GM18520 (cell line): ENCODE measurements around the gene COL6A2.
"Not testable (repeated sequence)": the region's sequence is repeated elsewhere in the genome, so short reads cannot be mapped to it uniquely, and the experiment has no call there.

ENCODE experiments used
- ATAC-seq: cut with Tn5 transposase; IDR thresholded peaks from one replicate; pipeline ENCODE4 v1.9.1; 2021; ENCODE audit not compliant: unreplicated experiment

COL6A2 gene

DNA sequence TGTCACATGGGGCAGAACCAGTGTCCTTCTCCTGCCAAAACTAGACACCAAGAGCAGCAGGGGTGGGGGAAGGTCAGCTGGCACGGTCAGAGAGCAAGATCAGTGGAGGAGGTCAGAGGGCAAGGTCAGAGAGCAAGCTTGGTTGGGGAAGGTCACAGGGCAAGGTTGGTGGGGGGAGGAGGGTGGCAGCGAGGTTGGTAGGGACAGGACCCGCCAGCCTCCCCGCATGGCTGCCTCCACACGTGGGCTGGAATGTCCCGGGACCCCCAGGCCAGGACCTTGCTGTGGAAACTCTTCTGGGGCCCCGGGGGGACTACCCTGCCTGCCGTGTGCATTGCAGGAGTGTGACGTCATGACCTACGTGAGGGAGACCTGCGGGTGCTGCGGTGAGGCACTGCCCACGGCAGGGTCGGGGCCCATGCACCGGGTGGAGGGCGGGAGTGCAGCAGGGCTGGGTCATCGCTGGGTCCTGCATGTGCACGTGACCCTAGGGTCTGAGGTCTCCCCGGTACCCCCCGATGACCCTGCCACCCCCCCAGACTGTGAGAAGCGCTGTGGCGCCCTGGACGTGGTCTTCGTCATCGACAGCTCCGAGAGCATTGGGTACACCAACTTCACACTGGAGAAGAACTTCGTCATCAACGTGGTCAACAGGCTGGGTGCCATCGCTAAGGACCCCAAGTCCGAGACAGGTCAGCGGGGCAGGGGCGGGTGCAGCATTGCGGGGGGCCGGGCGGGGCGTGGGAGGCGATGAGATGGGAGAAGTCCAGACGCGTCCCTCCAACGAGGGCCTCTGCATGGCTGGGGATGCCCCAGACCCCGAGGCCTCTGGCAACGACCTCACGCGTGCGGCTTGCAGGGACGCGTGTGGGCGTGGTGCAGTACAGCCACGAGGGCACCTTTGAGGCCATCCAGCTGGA lies 27.3 kb downstream of the COL6A2 start:
- ATAC-seq = no peak

DNA sequence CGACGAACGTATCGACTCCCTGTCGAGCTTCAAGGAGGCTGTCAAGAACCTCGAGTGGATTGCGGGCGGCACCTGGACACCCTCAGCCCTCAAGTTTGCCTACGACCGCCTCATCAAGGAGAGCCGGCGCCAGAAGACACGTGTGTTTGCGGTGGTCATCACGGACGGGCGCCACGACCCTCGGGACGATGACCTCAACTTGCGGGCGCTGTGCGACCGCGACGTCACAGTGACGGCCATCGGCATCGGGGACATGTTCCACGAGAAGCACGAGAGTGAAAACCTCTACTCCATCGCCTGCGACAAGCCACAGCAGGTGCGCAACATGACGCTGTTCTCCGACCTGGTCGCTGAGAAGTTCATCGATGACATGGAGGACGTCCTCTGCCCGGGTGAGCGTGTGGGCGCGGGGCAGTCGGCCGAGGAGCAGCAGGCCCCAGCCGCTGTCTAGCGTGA lies 28.0 kb downstream of the COL6A2 start:
- no peak for ATAC-seq

DNA sequence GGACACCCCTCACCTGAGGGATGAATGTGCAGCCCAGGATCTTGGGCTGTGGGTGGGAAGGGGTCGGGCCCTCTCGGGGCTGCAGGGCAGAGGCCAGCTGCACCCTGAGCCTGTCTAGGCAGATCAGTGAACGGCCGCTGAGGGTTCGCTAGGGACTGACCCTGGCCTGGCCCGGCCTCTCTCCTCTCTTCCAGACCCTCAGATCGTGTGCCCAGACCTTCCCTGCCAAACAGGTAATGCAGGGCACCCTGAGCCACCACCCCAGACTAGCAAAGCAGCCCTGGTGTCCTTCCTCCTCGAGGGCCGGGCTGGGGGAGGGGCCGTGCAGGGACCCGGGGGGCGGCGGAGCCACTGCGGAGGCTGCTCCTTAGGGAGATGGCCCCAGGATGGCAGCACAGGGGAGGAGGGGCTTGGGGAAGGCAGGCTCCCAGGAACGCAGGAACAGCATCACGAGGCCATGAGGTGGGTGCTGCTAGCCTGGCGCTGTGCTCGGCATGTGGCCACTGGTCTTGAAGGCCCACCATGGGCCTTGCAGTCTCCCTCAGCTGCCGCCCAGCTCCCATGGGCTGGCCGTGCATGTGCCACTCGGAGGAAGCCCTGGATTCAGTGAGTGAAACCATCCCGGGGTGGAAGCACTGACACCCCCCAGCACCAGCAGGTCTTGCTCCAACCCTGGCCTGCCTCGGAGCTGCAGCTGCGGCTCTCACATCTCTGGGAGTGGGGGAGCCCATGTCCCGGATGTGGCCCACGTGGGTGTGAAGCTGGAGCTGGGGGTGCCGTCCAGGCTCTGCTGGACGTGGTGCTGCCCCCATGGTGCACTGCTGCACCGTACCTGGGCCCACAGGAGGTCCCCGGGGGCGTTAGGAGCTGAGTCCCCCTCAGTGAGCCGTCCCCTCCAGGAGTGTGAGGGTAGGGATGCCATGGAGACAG lies 28.7 kb downstream of the COL6A2 start:
- no peak for ATAC-seq

DNA sequence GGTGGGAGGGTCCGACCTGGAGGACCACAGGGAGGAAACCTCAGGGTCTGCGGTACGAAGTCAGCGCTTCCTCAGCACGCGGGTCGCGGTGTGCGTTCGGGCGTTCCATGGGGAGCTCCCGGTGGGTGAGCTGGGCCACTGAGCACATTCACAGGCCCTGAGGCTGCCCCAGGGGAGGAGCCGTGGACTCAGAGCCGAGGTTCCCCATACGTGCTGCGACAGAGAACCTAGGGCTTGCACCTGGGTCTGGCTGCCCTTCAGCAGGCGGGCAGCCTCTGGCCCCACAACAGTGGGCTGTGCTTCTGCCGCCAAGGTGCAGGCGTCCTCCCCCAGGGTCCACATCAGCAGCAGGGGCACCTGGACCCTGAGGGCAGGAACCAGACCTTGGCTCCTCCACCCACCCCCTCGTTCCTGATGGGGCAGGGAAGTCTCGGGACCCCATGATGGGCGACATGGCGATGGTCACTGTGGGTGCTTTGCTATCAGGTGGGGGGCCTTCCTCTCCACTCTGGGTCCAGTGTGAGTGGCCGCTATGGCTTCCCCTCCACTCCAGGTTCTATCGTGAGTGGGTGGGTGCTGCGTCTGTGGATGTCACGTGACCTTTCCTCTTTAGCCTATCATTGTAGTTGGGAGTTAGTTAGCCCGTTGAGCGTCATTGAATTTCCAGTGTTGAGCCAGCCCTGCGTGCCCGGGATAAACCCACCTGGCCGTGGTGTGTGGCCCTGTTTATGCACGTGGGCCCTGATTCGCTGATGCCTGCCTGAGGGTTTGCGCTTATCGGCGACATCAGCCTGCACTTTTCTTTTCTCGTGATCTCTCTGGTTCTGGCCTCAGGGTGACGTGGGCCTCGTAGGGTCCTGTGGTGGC lies 29.6 kb downstream of the COL6A2 start:
- no peak for ATAC-seq

DNA sequence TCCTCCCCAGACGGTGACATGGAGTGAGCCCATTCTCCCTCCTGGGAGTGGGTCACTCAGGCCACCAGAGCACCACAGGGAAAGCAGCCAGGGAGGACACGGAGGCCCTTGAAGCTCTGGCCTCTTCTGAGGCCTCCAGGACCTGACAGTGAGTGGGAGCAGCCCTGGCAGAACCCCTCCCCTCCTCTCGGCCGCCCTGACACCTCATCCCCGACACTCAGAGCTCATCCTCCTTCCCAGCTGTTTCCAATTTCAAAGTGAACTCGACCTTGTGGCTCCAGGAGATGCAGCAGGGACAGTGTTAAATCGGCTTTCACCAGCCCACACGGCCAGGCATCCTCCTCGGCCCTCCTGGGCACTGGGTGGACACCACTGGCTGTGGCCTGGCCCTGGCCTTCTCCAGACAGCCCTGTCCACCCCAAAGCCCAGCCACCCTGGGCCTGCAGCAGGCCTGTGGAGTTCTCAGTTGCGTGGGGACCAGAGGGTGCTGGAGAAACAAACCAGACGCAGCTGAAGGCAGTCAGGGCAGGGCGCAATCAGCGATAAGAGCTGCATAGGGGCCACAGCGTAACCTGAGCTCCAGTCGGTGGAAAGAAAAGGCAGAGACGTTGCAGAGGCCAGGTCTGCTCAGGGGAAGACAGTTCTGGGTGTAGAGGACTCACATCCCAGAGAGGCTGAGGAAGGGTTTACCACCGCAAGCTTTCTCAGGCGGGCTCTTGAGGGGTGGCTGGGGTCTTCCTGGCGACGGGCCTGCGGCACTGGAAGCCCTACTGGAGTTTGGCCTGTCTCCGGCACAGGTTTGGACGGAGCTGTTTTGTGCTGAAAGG lies 30.4 kb downstream of the COL6A2 start:
- no peak for ATAC-seq

DNA sequence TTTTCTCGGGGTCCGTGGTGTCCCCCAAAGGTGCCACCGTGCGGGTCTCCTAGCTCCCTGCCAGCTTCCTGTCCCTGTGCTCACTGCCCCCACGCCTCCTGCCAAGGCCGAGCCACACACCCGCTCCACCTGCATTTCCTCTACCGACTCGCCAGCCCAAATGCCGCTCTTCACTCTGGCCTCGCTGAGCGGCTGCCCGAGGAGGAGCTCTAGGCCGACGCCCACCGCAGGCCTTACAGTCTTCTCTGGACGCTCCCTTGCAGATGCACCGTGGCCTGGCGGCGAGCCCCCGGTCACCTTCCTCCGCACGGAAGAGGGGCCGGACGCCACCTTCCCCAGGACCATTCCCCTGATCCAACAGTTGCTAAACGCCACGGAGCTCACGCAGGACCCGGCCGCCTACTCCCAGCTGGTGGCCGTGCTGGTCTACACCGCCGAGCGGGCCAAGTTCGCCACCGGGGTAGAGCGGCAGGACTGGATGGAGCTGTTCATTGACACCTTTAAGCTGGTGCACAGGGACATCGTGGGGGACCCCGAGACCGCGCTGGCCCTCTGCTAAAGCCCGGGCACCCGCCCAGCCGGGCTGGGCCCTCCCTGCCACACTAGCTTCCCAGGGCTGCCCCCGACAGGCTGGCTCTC lies 31.1 kb downstream of the COL6A2 start:
- no peak for ATAC-seq

DNA sequence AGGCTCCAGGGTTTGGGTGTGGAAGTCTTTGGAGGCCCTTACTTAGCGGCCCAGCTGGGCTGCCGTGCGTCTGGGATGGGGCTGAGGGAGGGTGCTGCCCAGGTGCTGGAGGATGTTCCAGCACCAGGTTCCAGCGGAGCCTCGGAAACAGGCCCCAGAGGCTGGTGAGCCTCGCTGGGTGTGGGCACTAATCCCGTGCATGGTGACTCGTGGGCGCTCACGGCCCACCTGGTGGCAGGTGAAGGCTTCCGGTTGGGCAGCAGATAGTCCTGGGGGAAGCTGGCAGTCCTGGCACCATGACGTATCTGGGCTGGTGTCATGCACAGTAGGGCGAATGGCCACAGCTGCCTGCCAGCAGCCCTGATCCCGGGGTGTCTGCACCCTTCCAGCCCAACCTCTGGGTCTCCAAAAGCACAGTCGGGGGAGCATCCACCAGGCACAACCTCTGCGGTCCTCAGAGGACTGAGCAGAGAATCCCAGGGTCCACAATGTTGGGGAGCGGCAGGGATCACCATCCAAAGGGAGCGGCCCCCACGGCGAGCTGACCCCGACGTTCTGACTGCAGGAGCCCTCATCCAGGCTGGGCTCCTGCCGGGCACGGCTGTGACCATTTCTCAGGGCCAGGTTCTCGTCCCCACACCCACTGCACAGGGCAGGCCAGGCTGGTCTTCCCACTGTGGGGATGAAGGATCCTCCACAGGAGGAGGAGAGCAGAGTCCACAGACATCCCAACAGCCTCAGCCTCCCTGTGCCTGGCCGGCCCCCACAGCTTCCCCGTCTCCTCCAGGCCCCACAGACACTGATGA lies 32.1 kb downstream of the COL6A2 start:
- no peak for ATAC-seq

DNA sequence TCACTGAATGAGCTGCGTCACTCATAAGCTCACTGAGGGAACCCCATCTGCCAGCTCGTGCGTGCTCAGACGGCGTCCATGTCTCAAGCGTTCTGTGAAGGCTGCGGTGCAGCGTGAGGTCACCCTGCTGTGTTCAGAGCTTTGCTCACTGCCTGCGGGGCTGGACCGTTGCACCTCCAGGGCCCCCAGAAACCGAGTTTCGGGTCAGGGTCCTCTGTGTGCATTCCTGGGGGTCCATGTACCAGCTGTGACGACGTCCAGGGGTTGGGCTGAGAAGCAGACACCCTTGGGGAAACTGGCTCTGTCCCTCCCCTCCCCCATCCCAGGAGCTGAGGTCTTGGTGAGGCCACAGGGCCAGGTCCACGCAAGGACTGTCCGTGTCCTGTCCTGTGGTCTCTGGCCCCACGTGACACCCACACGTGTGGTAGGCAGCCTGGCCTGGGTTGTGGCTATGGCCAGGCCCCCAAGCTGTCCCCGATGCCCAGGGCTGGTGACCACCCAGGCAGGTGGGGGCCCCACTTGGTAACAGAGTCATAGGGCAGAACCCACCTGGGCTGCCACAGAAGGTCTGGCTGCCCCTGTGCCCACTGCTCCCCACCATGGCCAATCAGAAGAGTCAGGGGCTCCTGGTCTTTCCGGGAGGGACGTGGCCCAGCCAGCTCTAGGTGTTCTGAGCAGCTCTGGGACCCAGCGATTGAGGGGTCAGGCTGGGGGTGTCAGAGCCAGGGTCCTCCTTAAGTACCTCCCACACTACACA lies 33.1 kb downstream of the COL6A2 start:
- no peak for ATAC-seq

DNA sequence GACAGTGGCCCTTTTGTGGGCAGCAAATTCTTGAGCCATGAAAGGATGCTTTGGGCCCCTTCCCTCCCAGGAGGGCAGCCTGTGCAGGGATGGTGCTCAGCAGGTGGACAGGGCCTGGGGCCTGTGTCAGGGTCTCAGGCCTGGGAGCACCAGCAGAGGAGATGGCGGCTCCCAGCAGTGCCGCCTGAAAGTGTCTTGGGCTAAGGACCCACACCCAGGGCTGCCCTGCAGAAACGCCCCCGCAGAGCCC lies 33.6 kb downstream of the COL6A2 start:
- ATAC-seq = no peak

DNA sequence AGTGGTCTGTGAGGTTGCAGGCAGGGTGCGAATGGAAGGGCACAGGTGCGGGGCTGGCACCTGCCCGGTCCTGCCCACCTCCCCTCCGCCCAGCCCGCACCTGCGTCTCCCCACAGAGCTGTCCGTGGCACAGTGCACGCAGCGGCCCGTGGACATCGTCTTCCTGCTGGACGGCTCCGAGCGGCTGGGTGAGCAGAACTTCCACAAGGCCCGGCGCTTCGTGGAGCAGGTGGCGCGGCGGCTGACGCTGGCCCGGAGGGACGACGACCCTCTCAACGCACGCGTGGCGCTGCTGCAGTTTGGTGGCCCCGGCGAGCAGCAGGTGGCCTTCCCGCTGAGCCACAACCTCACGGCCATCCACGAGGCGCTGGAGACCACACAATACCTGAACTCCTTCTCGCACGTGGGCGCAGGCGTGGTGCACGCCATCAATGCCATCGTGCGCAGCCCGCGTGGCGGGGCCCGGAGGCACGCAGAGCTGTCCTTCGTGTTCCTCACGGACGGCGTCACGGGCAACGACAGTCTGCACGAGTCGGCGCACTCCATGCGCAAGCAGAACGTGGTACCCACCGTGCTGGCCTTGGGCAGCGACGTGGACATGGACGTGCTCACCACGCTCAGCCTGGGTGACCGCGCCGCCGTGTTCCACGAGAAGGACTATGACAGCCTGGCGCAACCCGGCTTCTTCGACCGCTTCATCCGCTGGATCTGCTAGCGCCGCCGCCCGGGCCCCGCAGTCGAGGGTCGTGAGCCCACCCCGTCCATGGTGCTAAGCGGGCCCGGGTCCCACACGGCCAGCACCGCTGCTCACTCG lies 34.1 kb downstream of the COL6A2 start:
- ATAC-seq = no peak

DNA sequence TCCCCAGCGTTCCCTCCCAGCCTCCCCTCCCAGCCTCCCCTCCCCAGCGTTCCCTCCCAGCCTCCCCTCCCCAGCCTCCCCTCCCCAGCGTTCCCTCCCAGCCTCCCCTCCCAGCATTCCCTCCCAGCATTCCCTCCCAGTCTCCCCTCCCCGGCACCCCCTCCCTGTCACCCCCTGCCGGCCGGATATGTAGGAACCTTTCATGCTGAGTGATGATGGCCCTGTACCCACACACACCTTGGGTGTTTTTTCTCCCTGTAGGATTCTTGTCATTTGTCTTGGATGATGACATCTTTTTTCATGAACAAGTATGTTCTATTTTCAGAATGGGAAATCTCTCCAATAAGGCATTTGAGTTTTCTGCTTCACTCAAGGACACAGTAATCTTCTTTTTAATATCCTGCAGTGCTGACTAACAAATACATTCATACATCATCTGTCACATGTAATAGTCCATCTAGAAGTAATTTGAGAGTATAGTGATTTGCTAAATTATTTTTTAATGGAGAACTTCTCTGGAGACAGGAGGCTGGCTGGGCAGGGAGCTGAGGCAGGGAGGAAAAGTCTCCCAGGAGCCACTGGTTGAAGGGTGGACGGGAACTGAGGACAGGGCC lies 38.0 kb downstream of the COL6A2 start:
- ATAC-seq = no peak

DNA sequence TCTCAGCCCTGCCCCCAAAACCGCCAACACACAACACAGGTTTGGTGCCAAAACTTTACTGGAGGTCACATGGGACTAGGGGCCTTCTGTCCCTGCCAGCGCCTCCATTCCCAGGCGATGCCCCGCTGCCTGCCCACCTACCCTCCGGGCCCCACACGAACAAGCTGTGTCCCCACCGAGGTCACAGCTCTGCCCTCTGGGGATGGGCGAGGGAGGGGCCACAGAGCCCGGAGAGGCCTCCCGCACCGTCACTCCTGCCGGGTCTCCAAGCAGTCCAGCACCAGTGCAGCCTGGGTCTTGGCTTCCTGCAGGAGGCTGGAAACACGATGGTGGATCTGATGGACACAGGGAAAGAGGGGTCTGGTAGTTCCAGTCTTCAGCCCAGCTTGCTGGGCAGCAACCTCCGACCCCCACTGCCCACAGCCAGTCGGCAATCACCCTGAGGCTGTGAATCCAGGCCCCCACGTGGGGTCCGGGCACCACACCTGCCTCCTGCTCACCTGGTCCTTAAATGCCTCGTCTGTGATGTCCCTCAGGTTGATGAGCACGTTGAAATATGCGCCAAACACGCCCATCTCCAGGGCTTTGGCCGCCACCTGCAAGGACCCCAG lies 38.9 kb downstream of the COL6A2 start:
- no peak for ATAC-seq

DNA sequence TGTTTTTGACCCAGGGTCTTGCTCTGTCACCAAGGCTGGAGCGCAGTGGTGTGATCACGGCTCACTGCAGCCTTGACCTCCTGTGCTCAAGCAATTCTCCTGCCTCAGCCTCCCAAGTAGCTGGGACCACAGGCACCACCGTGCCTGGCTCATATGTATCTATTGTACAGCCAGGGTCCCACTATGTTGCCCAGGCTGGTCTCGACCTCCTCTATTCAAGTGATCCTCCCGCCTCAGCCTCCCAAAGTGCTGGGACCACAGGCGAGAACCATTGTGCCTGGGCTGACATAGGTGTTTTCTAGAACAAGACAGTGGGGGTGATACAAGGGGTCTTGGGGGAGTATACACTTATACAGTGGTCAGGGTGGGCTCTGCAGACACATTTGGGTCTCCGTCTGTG lies 40.0 kb downstream of the COL6A2 start:
- no peak for ATAC-seq

DNA sequence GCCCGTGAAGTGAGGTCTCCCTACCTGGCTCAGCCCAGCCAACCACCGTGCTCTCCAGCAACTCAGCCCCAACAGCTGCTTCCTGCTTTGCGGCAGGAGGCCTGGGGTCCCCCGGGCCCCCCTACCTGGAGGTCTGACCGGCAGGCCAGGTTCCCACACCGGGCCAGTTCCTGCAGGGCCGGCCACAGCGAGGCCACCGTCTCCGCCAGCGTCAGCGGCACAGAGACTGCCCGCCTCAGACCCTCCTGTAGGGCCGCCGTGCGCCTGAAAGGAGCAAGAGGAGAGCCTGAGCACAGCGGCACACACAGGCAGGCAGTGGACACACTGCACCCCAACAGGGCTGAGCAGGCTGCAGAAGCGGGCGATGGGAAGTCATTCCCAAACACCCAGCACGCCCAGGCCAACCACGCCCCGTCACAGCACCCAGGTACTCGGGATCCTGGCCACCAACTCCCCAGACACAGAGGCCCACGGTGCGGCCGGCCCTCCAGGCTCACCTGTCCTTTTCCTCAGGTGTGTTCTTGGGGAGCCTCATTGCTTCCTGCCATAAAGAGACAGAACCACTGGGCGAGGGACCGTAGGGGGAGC lies 40.6 kb downstream of the COL6A2 start:
- no peak for ATAC-seq

DNA sequence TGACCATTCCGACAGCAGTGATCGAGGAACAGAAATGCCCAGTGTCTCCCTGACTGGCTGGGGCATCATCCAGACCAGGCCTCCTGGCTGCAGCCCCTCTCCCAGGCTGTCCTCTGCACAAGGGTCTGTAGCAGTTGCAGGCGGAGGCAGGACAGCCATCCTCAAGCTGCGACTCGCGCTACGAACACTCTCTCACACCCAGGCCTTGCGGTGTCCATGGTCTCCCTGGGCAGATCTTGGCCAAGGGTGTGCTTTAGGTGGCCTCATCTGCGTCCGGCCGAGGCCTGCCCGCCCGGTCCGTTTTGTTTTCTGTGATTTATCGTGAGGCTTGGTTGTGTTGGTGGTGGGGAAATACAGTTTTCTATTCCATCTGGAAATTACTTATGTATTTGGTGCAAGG lies 41.8 kb downstream of the COL6A2 start:
- no peak for ATAC-seq

DNA sequence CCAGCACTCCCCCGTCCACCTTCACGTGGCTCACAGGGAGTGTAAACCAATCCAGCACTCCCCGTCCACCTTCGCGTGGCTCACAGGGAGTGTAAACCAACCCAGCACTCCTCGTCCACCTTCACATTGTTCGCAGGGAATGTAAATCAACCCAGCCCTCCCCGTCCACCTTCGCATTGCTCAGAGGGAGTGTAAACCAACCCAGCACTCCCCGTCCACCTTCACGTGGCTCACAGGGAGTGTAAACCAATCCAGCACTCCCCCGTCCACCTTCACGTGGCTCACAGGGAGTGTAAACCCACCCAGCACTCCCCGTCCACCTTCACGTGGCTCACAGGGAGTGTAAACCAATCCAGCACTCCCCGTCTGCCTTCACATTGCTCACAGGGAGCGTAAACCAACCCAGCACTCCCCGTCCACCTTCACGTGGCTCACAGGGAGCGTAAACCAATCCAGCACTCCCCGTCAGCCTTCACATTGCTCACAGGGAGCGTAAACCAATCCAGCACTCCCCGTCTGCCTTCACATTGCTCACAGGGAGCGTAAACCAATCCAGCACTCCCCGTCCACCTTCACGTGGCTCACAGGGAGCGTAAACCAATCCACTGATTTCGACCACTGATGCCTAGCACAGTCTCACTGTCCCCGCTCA lies 42.6 kb downstream of the COL6A2 start:
- not testable (repeated sequence) for ATAC-seq
